ENCODE measurements around the gene SERPINA1.

- no peak for TF ChIP-seq REST (IDR thresholded peaks at IDR 0.05; ENCODE audit: insufficient read depth in 1 of 2, low read depth in 2 of 2, low read length in 1 of 2)
- TF ChIP-seq CTCF (IDR thresholded peaks at IDR 0.05) = peak; percentile 16; the same call in 1 of the 2 replicates
- no peak for TF ChIP-seq POLR2AphosphoS5 (IDR thresholded peaks at IDR 0.05; ENCODE audit: low read depth, low read length)
- no peak for TF ChIP-seq SIN3A (IDR thresholded peaks at IDR 0.05; ENCODE audit: borderline replicate concordance, insufficient read depth, low read depth, low read length)
These were observed 24.6 kb upstream of the SERPINA1 start for GRCh38 chr14:94412671-94413638.

All from Panc1 (cell line).